Skin of body (tissue), 2 donors: ENCODE measurements around the gene LIN37. TPM values are rescaled to one million over a fixed set of nuclear protein-coding genes. Genes with fewer than 3 reads are reported as not detected.

ENCODE experiments used
- DNase-seq: peaks from one replicate; lab custom pipeline; 2025; lab: John Stamatoyannopoulos, UW
- total RNA-seq: library from RNA; depleted of rRNA; stranded (reverse); fragments of >200 nt; gene quantifications from one replicate; pipeline ENCODE4 v1.2.3, GENCODE V29; 2014

Gene LIN37, protein sequence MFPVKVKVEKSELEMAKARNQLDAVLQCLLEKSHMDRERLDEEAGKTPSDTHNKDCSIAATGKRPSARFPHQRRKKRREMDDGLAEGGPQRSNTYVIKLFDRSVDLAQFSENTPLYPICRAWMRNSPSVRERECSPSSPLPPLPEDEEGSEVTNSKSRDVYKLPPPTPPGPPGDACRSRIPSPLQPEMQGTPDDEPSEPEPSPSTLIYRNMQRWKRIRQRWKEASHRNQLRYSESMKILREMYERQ
- 4.2 TPM for total RNA-seq

DNA sequence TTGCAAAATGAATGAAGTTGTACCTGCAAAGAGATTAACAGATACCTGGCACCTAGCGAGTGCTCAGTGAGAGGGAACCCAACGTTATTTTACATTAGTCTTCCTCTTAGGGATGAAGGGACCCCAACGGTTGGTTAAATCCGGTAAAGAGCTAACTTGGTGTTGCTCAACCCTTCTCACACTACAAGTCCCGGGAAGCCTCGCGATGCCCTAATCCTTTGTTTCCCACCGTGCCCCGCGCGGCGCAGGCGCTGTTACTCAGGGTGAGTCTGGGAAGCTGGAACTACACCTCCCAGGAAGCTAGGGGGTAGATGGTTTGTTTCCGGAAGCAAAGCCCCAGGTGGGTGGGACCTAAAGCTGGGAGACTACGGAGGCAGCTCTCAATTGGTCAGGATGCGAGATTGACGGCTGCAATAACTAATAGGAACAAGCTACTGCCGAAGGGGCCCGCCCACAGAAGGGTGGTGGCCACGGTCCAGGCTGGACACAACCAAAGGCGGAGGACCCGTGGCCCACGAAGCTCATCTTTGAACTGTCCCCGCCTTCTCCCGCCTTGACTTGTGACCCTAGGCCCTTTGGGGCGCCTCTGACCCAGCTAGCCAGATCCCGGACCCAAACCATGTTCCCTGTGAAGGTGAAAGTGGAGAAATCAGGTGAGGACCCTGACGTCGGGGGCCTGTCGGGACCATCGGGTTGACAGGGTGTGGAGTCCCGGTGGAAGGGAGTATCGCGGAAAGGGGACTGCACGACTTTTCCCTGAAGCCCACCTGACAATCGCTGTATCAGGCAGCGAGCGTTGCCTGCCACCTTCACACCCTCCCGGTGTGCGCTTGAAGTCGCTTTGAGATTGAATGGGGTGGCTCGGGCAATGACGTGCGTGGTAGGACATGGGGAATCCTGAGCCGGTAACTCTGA, at the start of gene LIN37:
LIN37 (plus strand) TSS at position 471 of the 915 bp plus-strand sequence; CDS start at position 620, 149 bp downstream.
- peak; percentile 100 for DNase-seq

DNA sequence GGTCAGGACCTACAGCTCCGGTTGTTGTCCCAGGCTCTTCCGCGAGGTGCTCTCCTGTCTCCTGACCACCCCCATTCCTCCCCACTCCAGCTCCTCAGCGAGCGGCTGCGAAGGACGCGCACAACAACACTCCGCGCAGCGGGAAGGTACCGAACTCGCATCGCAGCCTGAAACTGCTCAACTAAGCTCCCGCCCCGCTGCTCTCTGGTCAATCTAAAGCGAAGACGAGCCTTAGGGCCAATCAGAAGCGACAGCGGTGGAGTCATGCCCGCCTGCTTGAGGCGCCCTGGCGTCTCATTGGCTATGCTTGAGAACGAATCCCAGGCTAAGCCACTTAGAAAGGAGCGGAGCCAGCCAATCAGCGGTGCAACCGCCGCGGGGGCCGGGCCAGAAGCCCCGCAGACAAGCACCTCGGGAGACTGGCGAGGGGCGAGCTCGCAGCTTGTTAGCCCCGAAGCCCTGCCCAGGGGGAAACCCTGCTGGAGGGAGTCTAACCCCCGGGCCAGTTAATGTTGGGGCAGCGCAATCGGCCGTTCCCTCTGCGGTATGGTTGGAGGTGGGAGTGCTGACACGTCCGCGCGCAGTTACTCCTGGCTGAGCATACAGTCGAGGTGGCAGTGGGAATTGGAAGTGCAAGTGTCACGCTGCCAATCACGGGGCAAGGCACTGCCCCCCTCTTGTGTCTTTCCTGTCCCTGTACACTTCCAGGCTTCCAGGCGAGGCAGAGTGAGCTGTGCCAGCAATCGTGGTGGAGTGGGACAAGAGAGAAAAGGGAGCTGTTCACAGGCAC, 46.0 kb upstream of the LIN37 start:
- peak; percentile 95 for DNase-seq

DNA sequence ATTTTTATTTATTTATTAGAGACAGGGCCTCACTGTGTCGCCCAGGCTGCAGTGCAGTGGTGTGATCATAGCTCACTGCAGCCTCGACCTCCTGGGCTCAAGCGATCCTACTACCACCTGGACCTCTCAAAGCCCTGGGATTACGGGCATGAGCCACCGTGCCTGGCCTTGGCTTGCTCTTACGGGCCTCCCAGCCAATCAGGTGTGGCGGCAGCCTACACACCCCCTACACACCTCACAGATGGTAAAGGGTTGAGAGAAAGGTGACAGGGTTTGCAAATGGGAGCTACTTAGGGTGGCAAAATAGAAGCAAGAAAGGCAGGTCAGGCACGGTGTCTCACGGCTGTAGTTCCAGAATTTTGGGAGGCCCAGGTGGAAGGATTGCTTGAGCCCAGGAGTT, 45.0 kb upstream of the LIN37 start:
- DNase-seq, result no peak

DNA sequence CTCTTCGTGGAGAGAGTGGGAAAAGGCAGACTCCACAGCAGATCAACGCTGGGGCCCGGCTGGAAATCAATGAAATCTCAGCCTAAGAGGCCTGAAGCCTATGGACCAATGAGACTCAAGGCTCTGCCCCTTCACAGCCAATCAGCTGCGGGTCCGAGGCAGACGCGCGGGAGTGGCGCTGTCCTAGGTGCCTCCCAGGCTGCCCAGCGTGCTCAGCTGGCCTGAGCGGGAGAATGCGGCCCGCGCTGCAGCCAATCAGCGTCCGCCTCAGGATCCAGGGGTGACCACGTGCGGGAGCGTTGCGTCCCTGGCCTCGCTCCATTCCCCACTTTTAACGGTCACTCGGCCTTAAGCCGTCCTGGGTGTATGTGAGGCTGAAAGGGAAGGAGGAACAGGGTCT, 44.2 kb upstream of the LIN37 start, which contains the start of gene ZBTB32:
ZBTB32 (plus strand) TSS at position 341 of the 400 bp plus-strand sequence. CDS start 10,069 bp downstream, outside the sequence.
- DNase-seq, result no peak

DNA sequence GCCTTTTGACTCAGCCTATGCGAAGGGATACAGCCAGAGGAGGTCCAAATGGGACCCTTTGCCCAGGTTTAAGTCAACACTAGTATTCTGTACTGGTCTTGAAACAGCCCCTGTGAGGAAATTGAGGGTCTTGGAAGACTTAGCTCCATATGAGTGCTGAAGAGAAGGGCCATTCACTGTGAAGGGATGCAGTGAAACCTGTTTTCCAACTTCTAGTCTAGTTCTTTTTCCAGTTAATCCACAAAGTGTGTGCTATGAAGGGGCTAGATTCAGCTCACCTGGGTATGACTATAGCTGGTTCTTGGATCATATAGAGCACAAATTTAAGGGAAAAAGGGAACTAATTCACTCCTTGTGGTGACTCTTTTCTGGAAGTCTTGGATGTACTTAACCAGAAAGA, 40.0 kb upstream of the LIN37 start:
- DNase-seq, result no peak

DNA sequence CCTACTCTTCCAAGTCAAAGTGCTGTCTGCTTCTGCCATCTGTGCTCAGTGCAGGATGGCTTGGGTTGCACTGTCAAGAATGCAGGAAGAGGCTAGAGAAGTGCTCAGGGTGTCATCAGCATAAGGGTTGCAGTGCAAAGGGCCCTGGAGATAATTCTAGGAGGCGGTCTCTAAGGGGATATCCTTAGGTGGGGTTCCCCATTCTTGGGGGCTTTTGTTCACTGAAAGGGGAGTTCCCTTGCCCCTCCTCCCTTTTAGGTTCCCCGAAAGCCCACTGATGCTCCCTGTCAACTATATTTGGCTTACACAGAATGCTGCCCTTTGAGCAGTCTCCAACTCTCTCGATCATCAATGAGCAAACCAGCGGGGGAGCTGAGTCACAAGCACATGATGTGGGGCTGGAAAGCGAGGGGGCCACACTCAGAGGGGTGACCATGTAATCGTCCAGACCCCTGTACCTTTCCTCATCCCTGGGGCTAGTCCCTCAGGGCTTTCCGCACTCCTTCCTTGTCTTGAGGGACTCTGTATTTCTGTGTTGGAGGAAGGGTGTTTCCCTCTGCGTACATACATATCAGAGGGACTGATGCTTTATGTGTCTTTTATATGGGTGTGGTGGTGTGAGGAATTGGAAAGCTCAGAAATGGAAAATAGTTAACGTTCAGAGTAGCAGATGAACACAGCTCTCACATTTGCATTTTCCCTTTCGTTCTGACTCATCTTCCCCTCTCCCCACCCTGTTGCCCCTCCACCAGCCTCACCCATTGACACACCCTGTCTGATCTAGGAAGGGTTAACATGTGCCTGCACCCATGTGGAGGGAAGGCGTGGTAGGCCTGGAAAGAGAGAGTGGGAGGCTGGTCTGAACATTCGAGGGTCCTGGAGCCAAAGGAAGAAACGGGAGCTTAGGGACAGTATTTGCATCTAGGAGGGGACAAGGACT, 37.3 kb upstream of the LIN37 start:
- no peak for DNase-seq

DNA sequence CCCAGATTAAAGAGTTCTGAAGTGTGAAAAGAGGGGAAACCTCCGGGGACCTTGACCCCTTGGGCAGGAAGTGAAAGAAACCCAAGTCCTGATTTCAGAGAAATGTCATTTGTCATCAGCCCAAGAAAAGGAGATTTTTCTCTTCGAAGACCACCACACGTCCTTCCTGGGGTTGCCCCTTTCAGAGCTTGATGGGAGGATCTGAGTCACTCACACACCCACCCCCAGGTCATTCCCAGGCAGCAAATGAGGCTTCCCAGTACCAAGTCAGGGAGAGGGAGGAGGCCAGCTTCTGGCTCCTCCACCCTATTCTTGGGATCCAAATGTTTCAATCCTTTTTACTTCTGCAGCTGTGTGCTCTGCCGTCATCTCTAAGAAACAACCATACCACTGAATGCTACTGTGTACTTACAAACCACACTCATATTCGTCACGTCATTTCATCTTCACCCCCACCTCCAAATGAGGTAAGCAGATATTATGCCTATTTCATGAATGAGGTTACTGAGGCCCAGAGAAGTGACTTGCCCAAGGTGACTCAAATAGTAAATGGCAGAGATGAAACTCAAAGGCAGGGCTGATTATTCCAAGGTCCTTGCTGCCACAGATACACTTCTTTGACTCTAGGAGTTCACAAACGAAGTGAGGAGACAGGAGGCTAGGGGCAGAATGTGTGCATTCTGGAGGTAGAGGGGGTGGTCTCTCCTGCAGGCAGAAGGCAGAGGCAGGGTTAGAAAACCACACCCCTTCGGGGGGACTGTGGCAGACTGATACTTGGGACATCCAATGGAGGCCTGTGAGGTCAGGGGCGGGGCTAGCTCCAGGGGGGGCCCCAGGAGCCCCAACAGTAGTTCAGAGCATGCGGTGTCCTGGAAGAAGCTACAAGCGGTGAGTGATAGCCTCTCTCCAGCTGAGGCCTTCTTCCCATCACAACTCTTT, 35.5 kb upstream of the LIN37 start:
- DNase-seq, result no peak

DNA sequence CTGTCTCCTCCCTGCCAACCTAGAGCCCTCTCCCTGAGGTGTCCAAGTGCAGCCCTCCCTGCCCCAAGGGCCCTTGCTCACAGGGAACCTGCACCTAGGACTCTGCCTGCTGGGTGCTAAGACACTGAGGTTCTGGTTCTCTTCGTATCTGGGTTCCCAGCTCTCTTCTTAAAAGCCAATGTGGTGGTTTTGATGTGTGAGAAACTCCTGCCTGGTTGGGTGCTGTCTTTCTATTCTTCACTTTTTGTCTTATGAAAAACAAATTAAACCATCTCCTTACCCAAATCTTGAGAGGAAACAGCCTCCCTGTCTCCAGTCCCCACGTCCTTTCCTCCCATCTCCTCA, 34.9 kb upstream of the LIN37 start:
- no peak for DNase-seq

DNA sequence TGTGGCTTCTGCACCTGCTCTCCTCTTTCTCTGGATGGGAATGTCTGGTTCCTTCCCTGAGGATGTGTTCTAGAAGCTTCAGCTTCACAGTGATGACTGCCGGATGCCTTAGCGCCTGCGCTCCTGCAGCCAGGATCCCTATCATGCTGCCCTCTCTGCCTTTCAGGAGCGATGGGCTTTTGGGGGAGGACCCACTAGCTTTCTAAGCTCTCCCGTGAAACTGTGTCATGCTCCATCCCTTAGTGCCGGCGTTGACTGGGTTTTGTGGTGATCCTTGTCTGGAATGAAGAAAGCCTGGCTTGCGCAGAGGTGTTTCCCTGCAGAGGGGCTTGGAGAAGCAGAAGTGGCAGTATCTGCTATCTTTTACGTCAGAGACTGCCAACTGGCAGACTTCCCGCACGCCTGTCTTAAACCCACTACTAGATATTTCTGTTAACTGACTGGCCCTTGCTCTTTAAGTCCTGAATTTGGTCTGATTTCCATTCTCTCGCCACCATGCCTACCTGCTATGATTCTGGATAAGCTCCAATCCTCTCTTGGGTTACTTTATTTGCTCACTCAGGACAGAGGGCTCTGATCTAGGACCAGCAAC, 34.4 kb upstream of the LIN37 start:
- DNase-seq, result no peak

DNA sequence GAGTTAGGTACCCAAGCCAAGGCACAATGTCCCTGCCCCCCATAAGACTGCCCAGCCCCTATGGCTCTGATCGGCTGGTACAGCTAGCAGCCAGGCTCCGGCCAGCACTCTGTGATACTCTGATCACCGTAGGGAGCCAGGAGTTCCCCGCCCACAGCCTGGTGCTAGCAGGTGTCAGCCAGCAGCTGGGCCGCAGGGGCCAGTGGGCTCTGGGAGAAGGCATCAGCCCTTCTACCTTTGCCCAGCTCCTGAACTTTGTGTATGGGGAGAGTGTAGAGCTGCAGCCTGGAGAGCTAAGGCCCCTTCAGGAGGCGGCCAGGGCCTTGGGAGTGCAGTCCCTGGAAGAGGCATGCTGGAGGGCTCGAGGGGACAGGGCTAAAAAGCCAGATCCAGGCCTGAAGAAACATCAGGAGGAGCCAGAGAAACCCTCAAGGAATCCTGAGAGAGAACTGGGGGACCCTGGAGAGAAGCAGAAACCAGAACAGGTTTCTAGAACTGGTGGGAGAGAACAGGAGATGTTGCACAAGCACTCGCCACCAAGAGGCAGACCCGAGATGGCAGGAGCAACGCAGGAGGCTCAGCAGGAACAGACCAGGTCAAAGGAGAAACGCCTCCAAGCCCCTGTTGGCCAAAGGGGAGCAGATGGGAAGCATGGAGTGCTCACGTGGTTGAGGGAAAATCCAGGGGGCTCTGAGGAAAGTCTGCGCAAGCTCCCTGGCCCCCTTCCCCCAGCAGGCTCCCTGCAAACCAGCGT, 33.6 kb upstream of the LIN37 start:
- DNase-seq, result no peak

DNA sequence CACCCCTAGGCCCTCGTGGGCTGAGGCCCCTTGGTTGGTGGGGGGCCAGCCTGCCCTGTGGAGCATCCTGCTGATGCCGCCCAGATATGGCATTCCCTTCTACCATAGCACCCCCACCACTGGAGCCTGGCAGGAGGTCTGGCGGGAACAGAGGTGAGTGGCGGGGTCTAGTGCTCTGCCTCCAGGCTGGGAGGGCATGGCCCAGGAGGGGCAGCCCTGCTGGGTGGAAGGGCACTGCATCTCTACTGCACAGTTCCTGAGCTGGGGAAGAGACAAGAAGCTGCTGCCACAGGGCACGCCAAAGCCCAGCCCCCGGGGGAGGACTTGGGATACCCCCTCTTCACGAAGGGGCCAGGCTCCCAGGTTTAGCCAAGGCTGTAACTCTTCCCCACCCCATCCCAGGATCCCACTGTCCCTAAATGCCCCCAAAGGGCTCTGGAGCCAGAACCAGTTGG, 33.0 kb upstream of the LIN37 start:
- no peak for DNase-seq

DNA sequence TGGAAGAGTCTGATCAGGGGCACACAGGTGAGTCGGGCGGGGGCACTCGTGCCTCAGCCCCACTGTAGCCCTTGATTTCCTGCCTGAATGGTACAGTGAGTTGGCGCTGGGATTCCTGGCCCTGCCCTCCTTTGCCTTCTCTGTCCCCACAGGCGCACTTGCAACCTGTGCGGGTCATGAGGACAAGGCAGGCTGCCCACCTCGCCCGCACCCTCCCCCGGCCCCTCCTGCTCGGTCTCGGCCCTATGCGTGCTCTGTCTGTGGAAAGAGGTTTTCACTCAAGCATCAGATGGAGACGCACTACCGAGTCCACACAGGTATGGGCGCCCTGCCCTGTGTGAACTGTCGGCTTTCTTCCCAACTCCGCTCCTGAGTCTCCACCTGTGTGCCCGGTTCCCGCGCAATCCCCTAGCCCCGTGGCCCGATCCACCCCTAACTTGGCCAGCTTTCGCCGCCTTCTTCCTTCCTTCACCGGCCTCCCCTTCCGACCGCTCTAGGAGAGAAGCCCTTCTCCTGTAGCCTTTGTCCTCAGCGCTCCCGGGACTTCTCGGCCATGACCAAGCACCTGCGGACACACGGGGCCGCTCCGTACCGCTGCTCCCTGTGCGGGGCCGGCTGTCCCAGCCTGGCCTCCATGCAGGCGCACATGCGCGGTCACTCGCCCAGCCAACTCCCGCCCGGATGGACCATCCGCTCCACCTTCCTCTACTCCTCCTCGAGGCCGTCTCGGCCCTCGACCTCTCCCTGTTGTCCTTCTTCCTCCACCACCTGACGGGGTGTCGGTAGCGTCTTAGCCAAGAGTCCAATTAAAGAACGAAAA, 32.2 kb upstream of the LIN37 start:
- DNase-seq, result no peak

DNA sequence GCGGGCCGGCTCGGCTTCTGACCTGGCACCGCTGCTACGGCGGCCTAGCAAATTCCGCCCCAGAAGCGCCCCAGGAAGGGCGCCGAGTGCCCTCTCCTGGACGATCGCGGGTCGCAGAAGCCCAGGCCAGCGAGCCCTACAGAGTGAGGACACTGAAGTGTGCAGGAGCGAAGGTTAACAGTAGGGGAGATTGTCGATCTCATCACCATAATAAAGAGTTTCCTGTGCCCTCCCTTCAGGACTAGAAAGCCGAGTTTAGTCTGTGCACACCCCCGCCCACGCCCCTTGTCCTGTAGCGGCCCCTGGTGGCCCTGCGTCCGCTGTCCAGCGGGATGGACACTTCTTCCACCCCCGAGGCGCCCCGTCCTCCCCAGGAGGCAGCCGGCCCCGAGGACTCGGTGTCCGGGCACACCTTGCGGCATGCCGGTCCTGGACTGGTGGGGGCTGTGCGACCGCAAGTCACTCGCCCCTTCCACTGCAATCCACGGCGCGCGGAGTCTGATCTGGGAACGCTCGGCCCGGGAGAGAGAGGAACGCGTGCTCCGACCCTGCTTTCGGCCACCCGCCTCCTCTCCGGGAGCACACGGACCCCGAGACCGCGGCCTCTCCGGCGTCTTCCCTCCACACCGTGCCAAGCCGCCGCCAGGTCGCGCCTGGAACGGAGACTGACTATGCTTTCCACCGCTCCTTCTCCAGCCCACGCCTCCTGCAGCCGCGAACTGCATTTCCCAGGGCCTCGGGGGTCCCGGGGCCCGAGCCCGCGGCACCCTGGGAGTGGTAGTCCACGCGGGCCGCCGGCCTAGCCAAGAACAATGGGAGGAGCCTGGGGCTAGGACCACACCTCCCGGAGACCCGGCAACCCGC, 31.3 kb upstream of the LIN37 start:
- peak; percentile 93 for DNase-seq

DNA sequence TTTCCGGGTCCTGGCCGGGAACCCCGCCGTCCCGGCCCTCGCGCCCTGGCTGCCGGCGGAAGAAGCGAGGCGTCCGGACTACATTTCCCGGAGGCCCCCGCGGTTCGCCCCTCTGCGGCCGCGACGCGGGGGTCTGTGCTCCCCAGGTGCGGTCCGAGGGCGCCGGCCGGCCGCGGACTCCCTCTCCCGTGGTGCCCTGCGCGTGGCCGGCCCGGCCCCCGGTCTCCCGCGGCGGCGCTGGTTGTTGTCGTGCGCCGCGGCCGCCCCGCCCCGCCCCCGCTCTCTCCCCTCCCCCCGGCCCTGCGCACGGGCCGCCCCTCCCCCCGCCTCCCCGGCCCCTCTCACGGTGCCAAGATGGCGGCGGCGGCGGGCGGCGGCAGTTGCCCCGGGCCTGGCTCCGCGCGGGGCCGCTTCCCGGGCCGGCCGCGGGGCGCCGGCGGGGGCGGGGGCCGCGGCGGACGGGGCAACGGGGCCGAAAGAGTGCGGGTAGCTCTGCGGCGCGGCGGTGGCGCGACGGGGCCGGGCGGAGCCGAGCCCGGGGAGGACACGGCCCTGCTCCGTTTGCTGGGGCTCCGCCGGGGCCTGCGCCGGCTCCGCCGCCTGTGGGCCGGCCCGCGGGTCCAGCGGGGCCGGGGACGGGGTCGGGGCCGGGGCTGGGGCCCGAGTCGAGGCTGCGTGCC, 30.6 kb upstream of the LIN37 start, which contains the start of gene KMT2B:
KMT2B (plus strand) TSS at position 339 of the 680 bp plus-strand sequence; CDS start at position 355, 16 bp downstream.
- DNase-seq, result no peak

DNA sequence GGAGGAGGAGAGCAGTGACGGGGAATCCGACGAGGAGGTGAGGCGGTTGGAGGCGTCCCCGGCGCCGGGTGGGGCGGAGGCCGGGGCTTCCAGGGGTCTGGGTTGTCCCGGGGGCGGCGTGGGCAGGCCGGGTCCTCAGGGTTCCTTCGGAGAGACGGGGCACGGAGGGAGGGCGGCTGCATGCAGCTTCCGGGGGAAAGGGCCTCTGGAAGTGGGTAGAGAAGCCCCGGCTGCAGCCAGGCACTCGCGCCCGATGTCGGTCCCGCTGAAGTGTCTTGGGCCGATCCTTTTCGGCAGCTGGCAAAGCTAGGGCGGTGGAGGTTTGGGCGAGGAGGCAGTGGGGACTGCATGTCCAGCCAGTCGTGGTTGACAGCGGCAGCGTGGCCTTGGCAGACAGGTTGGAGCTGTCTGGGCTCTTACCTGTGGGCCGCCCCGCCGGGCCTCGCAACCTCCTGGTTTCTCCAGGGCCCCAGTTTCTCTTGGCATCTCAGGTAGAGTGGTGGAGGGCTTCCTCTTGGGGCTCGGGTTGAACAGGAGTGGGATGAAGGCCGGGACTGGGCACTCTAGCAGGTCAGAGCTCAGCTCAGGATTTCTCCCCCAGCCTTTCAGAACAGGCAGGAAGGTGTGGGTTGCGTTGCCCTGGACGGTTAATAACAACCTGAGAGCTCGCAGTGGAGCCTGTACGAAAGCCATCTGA, 29.9 kb upstream of the LIN37 start:
- DNase-seq, result no peak
